ENCODE results near the gene CPOX.
"Not testable (repeated sequence)": the region's sequence is repeated elsewhere in the genome, so short reads cannot be mapped to it uniquely, and the experiment has no call there.

Gene CPOX

GRCh38 chr3:98561727-98562521 is 31.5 kb downstream of the CPOX start:
- DNase-seq: no peak

GRCh38 chr3:98560911-98561310 is 32.5 kb downstream of the CPOX start:
- no peak for DNase-seq

GRCh38 chr3:98559769-98560168 is 33.6 kb downstream of the CPOX start:
- not testable (repeated sequence) for DNase-seq

- DNase-seq: no peak
Observed at GRCh38 chr3:98558100-98558827, 35.1 kb downstream of the CPOX start.

GRCh38 chr3:98557324-98558010 is 35.9 kb downstream of the CPOX start:
- no peak for DNase-seq

- no peak for DNase-seq
Observed at GRCh38 chr3:98556164-98557130, 37.0 kb downstream of the CPOX start.

- DNase-seq: no peak
Observed at GRCh38 chr3:98555025-98555379, 38.4 kb downstream of the CPOX start.

GRCh38 chr3:98554580-98554979 is 38.8 kb downstream of the CPOX start:
- DNase-seq: no peak

GRCh38 chr3:98553753-98554152 is 39.7 kb downstream of the CPOX start:
- DNase-seq: no peak

- no peak for DNase-seq
Observed at GRCh38 chr3:98553021-98553563, 40.3 kb downstream of the CPOX start.

- DNase-seq: no peak
Observed at GRCh38 chr3:98552232-98553020, 41.0 kb downstream of the CPOX start.

- DNase-seq: no peak
Observed at GRCh38 chr3:98551754-98552153, 41.7 kb downstream of the CPOX start.

- no peak for DNase-seq
Observed at GRCh38 chr3:98551236-98551635, 42.2 kb downstream of the CPOX start.

- DNase-seq: no peak
Observed at GRCh38 chr3:98550833-98551232, 42.6 kb downstream of the CPOX start.

GRCh38 chr3:98548544-98548943 is 44.9 kb downstream of the CPOX start:
- no peak for DNase-seq

GRCh38 chr3:98545940-98546339 is 47.5 kb downstream of the CPOX start:
- DNase-seq: no peak

GRCh38 chr3:98542623-98543022 is 50.8 kb downstream of the CPOX start:
- no peak for DNase-seq

GRCh38 chr3:98541695-98542094 is 51.7 kb downstream of the CPOX start:
- DNase-seq: no peak

- no peak for DNase-seq
Observed at GRCh38 chr3:98540346-98540745, 53.1 kb downstream of the CPOX start.

- no peak for DNase-seq
Observed at GRCh38 chr3:98536456-98537017, 56.9 kb downstream of the CPOX start.

GRCh38 chr3:98534734-98535133 is 58.7 kb downstream of the CPOX start:
- no peak for DNase-seq
